IPS-15b (cell line): ENCODE results near the gene EXD2.
"Not testable (repeated sequence)": the region's sequence is repeated elsewhere in the genome, so short reads cannot be mapped to it uniquely, and the experiment has no call there.

ENCODE experiments used
- H3K27me3 ChIP-seq: one replicate; pipeline ENCODE4 v1.6.1; 2013; ENCODE audit warnings: low read length; ENCODE audit not compliant: control insufficient read depth, insufficient read depth
- H3K36me3 ChIP-seq: one replicate; pipeline ENCODE4 v1.6.1; 2013; ENCODE audit warnings: low read length; ENCODE audit not compliant: control insufficient read depth, insufficient read depth
- H3K4me1 ChIP-seq: one replicate; pipeline ENCODE4 v1.6.1; 2013; ENCODE audit warnings: mild to moderate bottlenecking, low read length; ENCODE audit not compliant: control insufficient read depth, insufficient read depth
- H3K4me3 ChIP-seq: one replicate; pipeline ENCODE4 v1.5.1; 2013; ENCODE audit warnings: low read depth, low read length
- H3K9ac ChIP-seq: one replicate; pipeline ENCODE4 v1.6.1; 2013; ENCODE audit warnings: low read depth, mild to moderate bottlenecking, low read length
- H3K9me3 ChIP-seq: one replicate; pipeline ENCODE4 v1.6.1; 2013; ENCODE audit warnings: mild to moderate bottlenecking, low read length; ENCODE audit not compliant: control insufficient read depth, insufficient read depth

Gene EXD2

DNA sequence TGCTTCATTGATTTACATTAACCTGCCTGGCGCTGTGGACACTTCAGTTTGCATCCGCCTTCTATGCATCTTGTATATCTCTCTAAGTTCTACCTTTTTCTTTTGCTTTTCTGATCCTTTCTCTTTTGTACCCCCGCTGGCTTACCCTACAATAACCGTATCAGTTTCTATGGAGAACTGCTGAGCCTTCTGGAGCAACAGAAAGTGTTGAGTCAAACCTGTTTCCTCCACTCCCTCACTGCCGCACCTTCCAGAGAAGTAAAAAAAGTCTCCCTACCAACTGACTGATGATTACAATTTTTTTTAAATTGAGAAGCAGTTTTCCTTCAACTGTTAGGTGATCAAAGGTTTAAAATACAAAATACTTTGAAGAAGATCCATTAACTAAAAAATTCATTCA is 17.4 kb downstream of the EXD2 start:
- no peaks in the 10 kb centered on the region for H3K36me3 ChIP-seq
- no peaks in the 10 kb centered on the region for H3K4me1 ChIP-seq
- no peaks in the 10 kb centered on the region for H3K9me3 ChIP-seq
- no peak overlapping the region for H3K9ac ChIP-seq
- H3K4me3 ChIP-seq: no peak overlapping the region
- H3K27me3 ChIP-seq: no peaks in the 10 kb centered on the region

GRCh38 chr14:69214393-69214792 is 23.1 kb downstream of the EXD2 start:
- Histone ChIP-seq H3K9me3 (no peaks in the 10 kb centered on the region), H3K9ac (no peak overlapping the region), H3K4me1 (no peaks in the 10 kb centered on the region), H3K27me3 (no peaks in the 10 kb centered on the region), H3K4me3 (no peak overlapping the region), H3K36me3 (no peaks in the 10 kb centered on the region)

DNA sequence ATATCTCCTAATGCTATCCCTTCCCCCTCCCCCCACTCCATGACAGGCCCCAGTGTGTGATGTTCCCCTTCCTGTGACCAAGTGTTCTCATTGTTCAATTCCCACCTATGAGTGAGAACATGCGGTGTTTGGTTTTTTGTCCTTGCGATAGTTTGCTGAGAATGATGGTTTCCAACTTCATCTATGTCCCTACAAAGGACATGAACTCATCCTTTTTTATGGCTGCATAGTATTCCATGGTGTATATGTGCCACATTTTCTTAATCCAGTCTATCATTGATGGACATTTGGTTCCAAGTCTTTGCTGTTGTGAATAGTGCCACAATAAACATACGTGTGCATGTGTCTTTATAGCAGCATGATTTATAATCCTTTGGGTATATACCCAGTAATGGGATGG is 26.4 kb downstream of the EXD2 start:
- not testable (repeated sequence) for H3K9ac ChIP-seq, H3K36me3 ChIP-seq, H3K4me3 ChIP-seq, H3K27me3 ChIP-seq, H3K9me3 ChIP-seq, H3K4me1 ChIP-seq

GRCh38 chr14:69224946-69225345 is 33.6 kb downstream of the EXD2 start:
- H3K4me3 ChIP-seq: no peak overlapping the region
- H3K27me3 ChIP-seq: no peaks in the 10 kb centered on the region
- peaks cover 5% of the 10 kb centered on the region for H3K36me3 ChIP-seq
- H3K9me3 ChIP-seq: no peaks in the 10 kb centered on the region
- peaks cover 5% of the 10 kb centered on the region for H3K4me1 ChIP-seq
- no peak overlapping the region for H3K9ac ChIP-seq

- Histone ChIP-seq H3K27me3 (no peaks in the 10 kb centered on the region), H3K36me3 (peaks cover 5% of the 10 kb centered on the region), H3K4me3 (no peak overlapping the region), H3K9me3 (no peaks in the 10 kb centered on the region), H3K9ac (no peak overlapping the region), H3K4me1 (peaks cover 5% of the 10 kb centered on the region)
Observed at GRCh38 chr14:69226178-69226577, 34.9 kb downstream of the EXD2 start.

DNA sequence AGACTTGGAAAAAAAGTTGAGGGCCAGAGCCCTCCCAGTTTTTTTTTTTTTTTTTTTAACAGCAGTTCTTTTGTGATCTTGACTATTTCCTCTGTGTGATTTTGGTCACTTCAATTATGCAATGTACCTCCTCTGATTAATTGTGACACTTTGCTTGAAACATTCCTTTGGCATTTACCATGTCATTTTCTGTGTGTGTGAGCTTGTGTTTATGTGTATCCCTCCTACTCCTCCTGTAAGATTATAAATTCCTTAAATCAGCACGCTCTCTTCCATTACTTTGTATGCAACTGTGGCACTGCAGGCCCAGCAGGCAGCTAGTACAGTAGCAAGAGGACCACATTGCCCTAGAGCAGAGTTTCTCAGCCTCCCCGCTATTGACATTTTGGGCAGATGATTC is 35.4 kb downstream of the EXD2 start:
- no peak overlapping the region for H3K4me3 ChIP-seq
- H3K9me3 ChIP-seq: no peaks in the 10 kb centered on the region
- peaks cover 7% of the 10 kb centered on the region for H3K36me3 ChIP-seq
- H3K27me3 ChIP-seq: no peaks in the 10 kb centered on the region
- H3K9ac ChIP-seq: no peak overlapping the region
- H3K4me1 ChIP-seq: peaks cover 5% of the 10 kb centered on the region

GRCh38 chr14:69231486-69231885 is 40.2 kb downstream of the EXD2 start:
- H3K9ac ChIP-seq: no peak overlapping the region
- no peak overlapping the region for H3K4me3 ChIP-seq
- no peaks in the 10 kb centered on the region for H3K27me3 ChIP-seq
- H3K9me3 ChIP-seq: no peaks in the 10 kb centered on the region
- peaks cover 10% of the 10 kb centered on the region for H3K36me3 ChIP-seq
- H3K4me1 ChIP-seq: no peaks in the 10 kb centered on the region

- H3K9me3 ChIP-seq: no peaks in the 10 kb centered on the region
- H3K4me3 ChIP-seq: no peak overlapping the region
- H3K4me1 ChIP-seq: no peaks in the 10 kb centered on the region
- H3K36me3 ChIP-seq: peaks cover 19% of the 10 kb centered on the region
- H3K9ac ChIP-seq: no peak overlapping the region
- no peaks in the 10 kb centered on the region for H3K27me3 ChIP-seq
Observed at GRCh38 chr14:69232388-69232787, 41.1 kb downstream of the EXD2 start.

GRCh38 chr14:69234106-69234505 is 42.8 kb downstream of the EXD2 start:
- Histone ChIP-seq H3K27me3 (no peaks in the 10 kb centered on the region), H3K9ac (no peak overlapping the region), H3K4me3 (no peak overlapping the region), H3K36me3 (peaks cover 25% of the 10 kb centered on the region), H3K9me3 (no peaks in the 10 kb centered on the region), H3K4me1 (no peaks in the 10 kb centered on the region)

GRCh38 chr14:69235708-69236107 is 44.4 kb downstream of the EXD2 start:
- peaks cover 25% of the 10 kb centered on the region for H3K36me3 ChIP-seq

DNA sequence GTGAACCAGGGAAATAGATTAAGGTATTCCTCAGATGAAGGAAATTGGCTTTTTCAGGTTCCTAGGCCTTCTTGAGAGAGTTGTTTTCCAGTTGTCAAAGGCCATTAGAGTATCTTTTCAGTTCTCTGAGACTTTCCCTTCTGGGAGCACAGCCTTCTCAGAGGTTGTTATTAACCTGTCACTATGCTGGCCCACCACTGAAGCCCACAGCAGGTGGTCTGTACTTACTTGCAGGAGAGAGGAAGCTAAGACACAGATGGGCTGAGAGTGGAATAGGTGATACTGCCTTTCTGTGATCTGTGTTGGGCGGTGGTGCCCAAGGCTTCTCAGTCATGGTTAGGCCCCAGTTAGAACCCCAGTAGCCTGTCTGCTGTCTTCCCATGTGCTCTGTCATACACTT is 45.8 kb downstream of the EXD2 start:
- Histone ChIP-seq H3K36me3 (peaks cover 21% of the 10 kb centered on the region), H3K9me3 (no peaks in the 10 kb centered on the region), H3K4me3 (no peak overlapping the region), H3K9ac (no peak overlapping the region), H3K4me1 (no peaks in the 10 kb centered on the region), H3K27me3 (no peaks in the 10 kb centered on the region)

More at GRCh38 chr14:69235708-69236107, 44.4 kb downstream of the EXD2 start:
- H3K9ac ChIP-seq: no peak overlapping the region
- no peaks in the 10 kb centered on the region for H3K27me3 ChIP-seq
- no peaks in the 10 kb centered on the region for H3K9me3 ChIP-seq
- H3K4me3 ChIP-seq: no peak overlapping the region
- H3K4me1 ChIP-seq: no peaks in the 10 kb centered on the region

- H3K36me3 ChIP-seq: peaks cover 19% of the 10 kb centered on the region
- no peak overlapping the region for H3K9ac ChIP-seq
- H3K9me3 ChIP-seq: no peaks in the 10 kb centered on the region
- no peaks in the 10 kb centered on the region for H3K27me3 ChIP-seq
- H3K4me1 ChIP-seq: no peaks in the 10 kb centered on the region
- H3K4me3 ChIP-seq: no peak overlapping the region
Observed at GRCh38 chr14:69237584-69237983, 46.3 kb downstream of the EXD2 start.

DNA sequence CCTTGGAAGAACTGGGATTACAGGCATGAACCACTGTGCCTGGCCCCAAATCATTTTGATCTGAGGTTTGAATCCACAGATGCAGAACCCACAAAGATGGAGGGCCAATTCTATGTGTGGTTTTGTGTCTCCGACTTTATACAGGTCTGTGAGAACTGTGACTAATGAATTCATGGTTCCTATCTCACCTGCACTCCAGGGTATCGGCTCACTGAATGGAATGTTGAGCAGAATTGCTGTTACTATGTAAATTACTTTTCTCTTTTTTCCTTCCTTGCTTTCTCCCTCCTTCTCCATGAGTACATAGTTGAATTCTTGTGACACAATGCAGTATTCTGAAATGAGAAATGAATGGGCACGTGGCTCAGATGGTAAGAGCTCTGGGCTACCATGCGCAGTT is 47.6 kb downstream of the EXD2 start:
- Histone ChIP-seq H3K36me3 (peaks cover 19% of the 10 kb centered on the region), H3K4me3 (no peak overlapping the region), H3K27me3 (no peaks in the 10 kb centered on the region), H3K4me1 (no peaks in the 10 kb centered on the region), H3K9me3 (no peaks in the 10 kb centered on the region), H3K9ac (no peak overlapping the region)
